Fibroblast of lung (primary cell): ENCODE measurements around the gene ZNF581.

Experiments
- EZH2 ChIP-seq: IDR thresholded peaks from 2 replicates; pipeline ENCODE4 v1.5.1; 2012; ENCODE audit warnings: low read length, control low read depth, mild to moderate bottlenecking; ENCODE audit errors: missing control alignments
- TF ChIP-seq, protein P1 (sequence below), 2 donors: IDR thresholded peaks in 1 of 2; conservative IDR thresholded peaks in 1 of 2; 1 replicate in 1 of 2; 2 replicates in 1 of 2; pipeline ENCODE4 v1.5.1; 2011 to 2012; ENCODE audit warnings: low read length in 2 of 2, control low read depth in 1 of 2, inconsistent platforms in 1 of 2, low read depth in 1 of 2, mild to moderate bottlenecking in 1 of 2

DNA sequence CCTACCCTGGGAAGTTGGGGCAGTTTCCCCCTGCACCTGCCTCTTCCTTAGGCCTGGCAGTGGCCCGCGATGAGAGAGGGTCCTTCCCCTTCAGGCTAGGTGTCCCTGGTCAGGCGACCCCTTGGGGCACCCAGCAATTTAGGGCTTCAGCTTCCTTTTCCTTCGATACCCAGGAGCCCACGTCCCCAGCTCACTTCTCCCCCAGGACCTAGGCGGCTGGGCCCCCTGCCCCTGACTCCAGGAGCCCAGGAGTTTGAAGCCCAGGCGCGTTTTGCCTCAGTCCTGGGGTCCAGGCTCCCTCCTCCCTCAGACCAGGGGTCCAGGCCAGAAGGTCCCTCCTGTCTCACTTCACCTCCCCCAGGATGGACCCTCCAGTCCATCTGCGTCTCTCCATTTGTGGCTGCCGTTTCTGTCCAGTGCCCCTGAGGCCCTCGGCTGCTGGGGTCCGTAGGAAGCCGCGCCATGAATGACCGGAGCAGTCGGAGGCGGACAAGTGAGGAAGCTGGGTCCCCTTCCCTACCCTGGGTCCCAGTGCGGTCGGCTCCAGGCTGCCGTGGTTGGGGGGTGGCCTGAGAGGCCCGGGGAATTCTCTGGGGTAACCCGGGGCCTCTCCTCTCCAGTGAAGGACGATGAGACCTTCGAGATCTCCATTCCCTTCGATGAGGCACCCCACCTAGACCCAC, 5.3 kb downstream of the ZNF581 start:
- TF ChIP-seq, protein P1, sequence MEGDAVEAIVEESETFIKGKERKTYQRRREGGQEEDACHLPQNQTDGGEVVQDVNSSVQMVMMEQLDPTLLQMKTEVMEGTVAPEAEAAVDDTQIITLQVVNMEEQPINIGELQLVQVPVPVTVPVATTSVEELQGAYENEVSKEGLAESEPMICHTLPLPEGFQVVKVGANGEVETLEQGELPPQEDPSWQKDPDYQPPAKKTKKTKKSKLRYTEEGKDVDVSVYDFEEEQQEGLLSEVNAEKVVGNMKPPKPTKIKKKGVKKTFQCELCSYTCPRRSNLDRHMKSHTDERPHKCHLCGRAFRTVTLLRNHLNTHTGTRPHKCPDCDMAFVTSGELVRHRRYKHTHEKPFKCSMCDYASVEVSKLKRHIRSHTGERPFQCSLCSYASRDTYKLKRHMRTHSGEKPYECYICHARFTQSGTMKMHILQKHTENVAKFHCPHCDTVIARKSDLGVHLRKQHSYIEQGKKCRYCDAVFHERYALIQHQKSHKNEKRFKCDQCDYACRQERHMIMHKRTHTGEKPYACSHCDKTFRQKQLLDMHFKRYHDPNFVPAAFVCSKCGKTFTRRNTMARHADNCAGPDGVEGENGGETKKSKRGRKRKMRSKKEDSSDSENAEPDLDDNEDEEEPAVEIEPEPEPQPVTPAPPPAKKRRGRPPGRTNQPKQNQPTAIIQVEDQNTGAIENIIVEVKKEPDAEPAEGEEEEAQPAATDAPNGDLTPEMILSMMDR (conservative IDR thresholded peaks at IDR 0.05 in 1 of 2, IDR thresholded peaks at IDR 0.05 in 1 of 2; ENCODE audit: low read depth in 1 of 2, low read length in 2 of 2), result no peak
- no peak for TF ChIP-seq EZH2
